Naive thymus-derived CD4-positive, alpha-beta T cell (primary cell): ENCODE data around the gene TRPM5. TPM values are rescaled to one million over a fixed set of nuclear protein-coding genes. Genes with fewer than 3 reads are reported as not detected.

Source experiments
- ATAC-seq: fragments of 150-1000 bp; cut with Tn5 transposase; 2 replicates; pipeline ENCODE4 v1.10.0; 2021; ENCODE audit warnings: mild to moderate bottlenecking, moderate library complexity
- CTCF ChIA-PET: fragments of 350-600 bp; sonication (Branson Sonifier 250); formaldehyde crosslinking; loops from one replicate; lab custom pipeline; 2021; ENCODE audit warnings: antibody characterized with exemption; lab: Charles Lee
- POLR2A ChIA-PET: fragments of 350-600 bp; sonication (Branson Sonifier 250); formaldehyde crosslinking; loops from one replicate; lab custom pipeline; 2021; ENCODE audit warnings: antibody characterized with exemption, inconsistent platforms; lab: Charles Lee
- DNase-seq, 9 donors: peaks; one replicate each; pipeline versions ENCODE4 v3.0.0 to v3.0.0-alpha.2; 2020 to 2022; ENCODE audit warnings: mixed read lengths in 1 of 9
- H3K27ac ChIP-seq: one replicate; pipeline ENCODE4 v1.7.0; 2013; ENCODE audit warnings: mild to moderate bottlenecking, low read depth, low read length, moderate library complexity
- H3K27me3 ChIP-seq, 2 donors: one replicate each; pipeline ENCODE4 v1.7.0; 2013; ENCODE audit warnings: low read length in 2 of 2, mild to moderate bottlenecking in 2 of 2, moderate library complexity in 2 of 2; ENCODE audit not compliant: control insufficient read depth in 2 of 2, insufficient read depth in 2 of 2
- H3K36me3 ChIP-seq, 3 experiments: 1 replicate in 2 of 3; 2 replicates in 1 of 3; pipeline ENCODE4 v1.7.0; 2013; ENCODE audit warnings: low read length in 3 of 3, mild to moderate bottlenecking in 3 of 3, moderate library complexity in 1 of 3; ENCODE audit not compliant: insufficient read depth in 3 of 3, control insufficient read depth in 2 of 3
- H3K4me1 ChIP-seq, 2 donors: one replicate each; pipeline ENCODE4 v1.7.0; 2013; ENCODE audit warnings: low read length in 2 of 2, mild to moderate bottlenecking in 2 of 2, moderate library complexity in 1 of 2; ENCODE audit not compliant: control insufficient read depth in 2 of 2, insufficient read depth in 2 of 2
- H3K4me3 ChIP-seq: 2 replicates; pipeline ENCODE4 v1.7.0; 2013; ENCODE audit warnings: mild to moderate bottlenecking, low read length
- H3K9me3 ChIP-seq, 3 experiments: 1 replicate in 2 of 3; 2 replicates in 1 of 3; pipeline ENCODE4 v1.7.0; 2013; ENCODE audit warnings: low read length in 3 of 3; ENCODE audit not compliant: control insufficient read depth in 2 of 3
- H3K27ac Mint-ChIP-seq, 9 donors: one replicate each; pipeline ENCODE4 v1.8.0; 2020 to 2022; ENCODE audit warnings: mixed read lengths in 9 of 9, mild to moderate bottlenecking in 8 of 9, moderate library complexity in 5 of 9, inconsistent platforms in 2 of 9
- H3K27me3 Mint-ChIP-seq, 5 donors: one replicate each; pipeline ENCODE4 v1.8.0; 2021 to 2022; ENCODE audit warnings: mixed read lengths in 5 of 5, mild to moderate bottlenecking in 1 of 5
- H3K36me3 Mint-ChIP-seq, 5 donors: one replicate each; pipeline ENCODE4 v1.8.0; 2020 to 2022; ENCODE audit warnings: mixed read lengths in 5 of 5, mild to moderate bottlenecking in 3 of 5, inconsistent platforms in 1 of 5
- H3K4me1 Mint-ChIP-seq, 7 donors: one replicate each; pipeline ENCODE4 v1.8.0; 2020 to 2022; ENCODE audit warnings: mixed read lengths in 7 of 7, mild to moderate bottlenecking in 3 of 7, inconsistent platforms in 1 of 7
- H3K4me3 Mint-ChIP-seq, 10 donors: one replicate each; pipeline ENCODE4 v1.8.0; 2020 to 2022; ENCODE audit warnings: mild to moderate bottlenecking in 10 of 10, mixed read lengths in 10 of 10, moderate library complexity in 6 of 10, inconsistent platforms in 2 of 10
- H3K9me3 Mint-ChIP-seq, 11 donors: one replicate each; pipeline ENCODE4 v1.8.0; 2020 to 2022; ENCODE audit warnings: mixed read lengths in 11 of 11, mild to moderate bottlenecking in 4 of 11, inconsistent platforms in 1 of 11, moderate library complexity in 1 of 11
- intact Hi-C, 2 donors: fragments of 100-400 bp; cut with micrococcal nuclease; formaldehyde crosslinking; loops; one replicate each; pipeline ENCODE4 v1.15.1; 2023
- polyA plus RNA-seq, 2 donors: library from polyadenylated mRNA; unstranded; fragments of 300-500 nt; fragmentation: Illumina TruSeq; gene quantifications; one replicate each; pipeline ENCODE4 v1.2.3, GENCODE V29; 2021
- total RNA-seq, 6 experiments: library from RNA in 5 of 6; stranded (reverse) in 5 of 6; gene quantifications; 1 replicate in 5 of 6; 2 replicates in 1 of 6; pipeline ENCODE4 v1.2.3 and lab custom pipeline; 2021 to 2026

The TRPM5 gene
- total and polyA plus RNA-seq, 7 experiments from 2014 or later, result 0.05 to 1.1 (median 0.63) TPM; not detected in 1

- Histone ChIP-seq H3K27ac (no peak overlapping the region), H3K36me3 (peaks cover 0 to 8% (median 0%) of the 10 kb centered on the region in 3 experiments), H3K27me3 (no peaks in the 10 kb centered on the region), H3K4me3 (no peak overlapping the region), H3K9me3 (no peaks in the 10 kb centered on the region), H3K4me1 (peaks cover 13 to 21% of the 10 kb centered on the region in 2 donors)
- Mint-ChIP-seq H3K4me3 (no peak overlapping the region), H3K27ac (peak overlapping the region in 4 of 9 donors; percentile 2 to 59 (median 10)), H3K9me3 (peaks cover 0 to 5% (median 0%) of the 10 kb centered on the region in 11 donors), H3K36me3 (peaks cover under 1 to 21% (median 4%) of the 10 kb centered on the region in 5 donors), H3K27me3 (peaks cover 0 to 12% (median 0%) of the 10 kb centered on the region in 5 donors), H3K4me1 (peaks cover 31 to 69% (median 52%) of the 10 kb centered on the region in 7 donors)
- no peak for ATAC-seq
- intact Hi-C loops, result no loop called here
- POLR2A ChIA-PET, result interaction anchor here (1.0 kb wide), 1 partner anchor 26 kb away, joined by 3 read pairs; no protein-coding TSS in a partner anchor
- no peak for DNase-seq
- CTCF ChIA-PET, result no interaction called here
These were observed 27.4 kb upstream of the TRPM5 start for GRCh38 chr11:2471804-2472096.

- intact Hi-C loops, result no loop called here
- Histone ChIP-seq H3K27me3 (no peaks in the 10 kb centered on the region), H3K27ac (no peak overlapping the region), H3K36me3 (peaks cover 0 to 6% (median 0%) of the 10 kb centered on the region in 3 experiments), H3K9me3 (no peaks in the 10 kb centered on the region), H3K4me3 (no peak overlapping the region), H3K4me1 (peaks cover 17 to 26% of the 10 kb centered on the region in 2 donors)
- Mint-ChIP-seq H3K4me3 (no peak overlapping the region), H3K27ac (peak overlapping the region in 5 of 9 donors; percentile 2 to 74 (median 13)), H3K36me3 (peaks cover 0 to 20% (median 2%) of the 10 kb centered on the region in 5 donors), H3K9me3 (peaks cover 0 to 5% (median 0%) of the 10 kb centered on the region in 11 donors), H3K27me3 (peaks cover 0 to 12% (median 0%) of the 10 kb centered on the region in 5 donors), H3K4me1 (peaks cover 35 to 75% (median 55%) of the 10 kb centered on the region in 7 donors)
- no peak for DNase-seq
- ChIA-PET POLR2A (interaction anchor here (0.7 to 1.0 kb wide), 2 partner anchors 25 to 40 kb away, joined by 3 read pairs; no protein-coding TSS in a partner anchor), CTCF (no interaction called here)
- no peak for ATAC-seq
These were observed 26.9 kb upstream of the TRPM5 start for GRCh38 chr11:2471048-2471803.

DNA sequence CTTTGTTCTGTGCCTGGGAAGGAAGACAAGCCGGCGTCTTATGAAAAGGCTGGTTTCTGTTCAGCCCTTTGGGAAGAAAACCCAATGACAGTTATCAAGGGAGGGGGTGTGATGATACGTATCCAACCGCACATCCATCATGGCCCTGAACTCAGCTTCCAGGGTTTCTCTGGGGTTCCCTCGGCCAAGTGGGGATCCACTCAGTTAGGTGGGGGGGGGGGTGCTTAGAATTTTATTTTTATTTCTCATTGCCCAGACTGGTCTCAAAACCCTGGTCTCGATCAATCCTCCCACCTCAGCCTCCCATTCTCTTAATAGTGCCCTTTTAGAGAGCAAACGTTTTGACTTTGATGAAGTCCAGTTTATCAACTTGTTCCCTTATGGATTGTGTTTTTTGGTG is 26.2 kb upstream of the TRPM5 start:
- no peak for DNase-seq
- peaks cover 17 to 34% of the 10 kb centered on the region in 2 donors for H3K4me1 ChIP-seq
- intact Hi-C loops, result no loop called here
- ChIA-PET POLR2A (interaction anchor here (0.7 kb wide), 1 partner anchor 40 kb away, joined by 3 read pairs; no protein-coding TSS in a partner anchor), CTCF (no interaction called here)
- no peaks in the 10 kb centered on the region for H3K9me3 ChIP-seq
- peaks cover 0 to 6% (median 0%) of the 10 kb centered on the region in 3 experiments for H3K36me3 ChIP-seq
- H3K4me1 Mint-ChIP-seq, result peaks cover 35 to 78% (median 57%) of the 10 kb centered on the region in 7 donors
- H3K9me3 Mint-ChIP-seq, result peaks cover 0 to 5% (median 0%) of the 10 kb centered on the region in 11 donors
- H3K27ac Mint-ChIP-seq, result no peak overlapping the region
- H3K27me3 ChIP-seq, result no peaks in the 10 kb centered on the region
- H3K4me3 ChIP-seq, result no peak overlapping the region
- H3K27ac ChIP-seq, result no peak overlapping the region
- H3K36me3 Mint-ChIP-seq, result peaks cover 0 to 16% (median 0%) of the 10 kb centered on the region in 5 donors
- ATAC-seq, result no peak
- H3K27me3 Mint-ChIP-seq, result peaks cover 0 to 12% (median 0%) of the 10 kb centered on the region in 5 donors
- peak overlapping the region in 1 of 10 donors; percentile 58 for H3K4me3 Mint-ChIP-seq

GRCh38 chr11:2468363-2469235 is 24.3 kb upstream of the TRPM5 start:
- ATAC-seq (no peak), DNase-seq (no peak)
- peaks cover 0 to 5% (median 0%) of the 10 kb centered on the region in 11 donors for H3K9me3 Mint-ChIP-seq
- H3K36me3 Mint-ChIP-seq, result peaks cover 0 to 12% (median 0%) of the 10 kb centered on the region in 5 donors
- H3K4me3 Mint-ChIP-seq, result peak overlapping the region in 8 of 10 donors; percentile 34 to 93 (median 84)
- H3K9me3 ChIP-seq, result no peaks in the 10 kb centered on the region
- H3K4me1 ChIP-seq, result peaks cover 17 to 49% of the 10 kb centered on the region in 2 donors
- ChIA-PET CTCF (interaction anchor here (0.6 to 2.1 kb wide), 5 partner anchors 19 to 63 kb away, joined by 3 to 9 read pairs (median 4); no protein-coding TSS in a partner anchor), POLR2A (interaction anchor here (1.0 to 2.0 kb wide), 2 partner anchors 9 to 17 kb away, joined by 3 to 7 read pairs; no protein-coding TSS in a partner anchor)
- peaks cover 0 to under 1% (median 0%) of the 10 kb centered on the region in 3 experiments for H3K36me3 ChIP-seq
- intact Hi-C loops, result loop anchor here in 1 of 2 donors (5.0 kb wide), 1 partner anchor 166 kb away; the partner anchor contains the start of genes C11orf21 and TSPAN32
- no peaks in the 10 kb centered on the region for H3K27me3 ChIP-seq
- H3K4me3 ChIP-seq, result no peak overlapping the region
- peaks cover 0 to 12% (median 0%) of the 10 kb centered on the region in 5 donors for H3K27me3 Mint-ChIP-seq
- H3K4me1 Mint-ChIP-seq, result peaks cover 35 to 84% (median 60%) of the 10 kb centered on the region in 7 donors
- peak overlapping the region in 5 of 9 donors; percentile 12 to 66 (median 46) for H3K27ac Mint-ChIP-seq
- no peak overlapping the region for H3K27ac ChIP-seq

DNA sequence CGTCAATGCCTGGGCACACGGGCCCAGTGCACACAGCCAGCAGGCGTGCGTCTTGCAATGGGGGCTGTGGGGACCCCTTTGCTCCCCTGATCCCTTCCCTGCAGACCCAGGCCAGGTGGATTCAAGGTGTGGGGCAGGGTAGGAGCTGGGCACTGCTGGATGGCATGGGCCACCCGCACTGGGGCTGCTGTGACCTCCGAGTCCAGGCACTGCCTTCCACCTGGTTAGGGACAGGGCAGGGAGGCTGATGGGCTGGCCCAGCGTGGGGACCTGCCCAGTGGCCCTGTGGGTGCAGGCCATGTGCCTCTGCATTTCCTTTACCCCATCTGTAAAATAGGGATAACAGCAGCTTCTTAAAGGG is 23.4 kb upstream of the TRPM5 start:
- H3K4me1 Mint-ChIP-seq, result peaks cover 35 to 92% (median 64%) of the 10 kb centered on the region in 7 donors
- ATAC-seq, result no peak
- H3K4me1 ChIP-seq, result peaks cover 17 to 57% of the 10 kb centered on the region in 2 donors
- peak overlapping the region; percentile 57 to 96 (median 79) for H3K27ac Mint-ChIP-seq
- no peak for DNase-seq
- CTCF ChIA-PET, result interaction anchor here (1.1 to 2.1 kb wide), 3 partner anchors 18 to 64 kb away, joined by 4 to 9 read pairs (median 6); no protein-coding TSS in a partner anchor
- no peaks in the 10 kb centered on the region for H3K36me3 ChIP-seq
- peaks cover 0 to 12% (median 0%) of the 10 kb centered on the region in 5 donors for H3K36me3 Mint-ChIP-seq
- no peaks in the 10 kb centered on the region for H3K27me3 ChIP-seq
- no peaks in the 10 kb centered on the region for H3K9me3 ChIP-seq
- POLR2A ChIA-PET, result interaction anchor here (0.6 to 2.0 kb wide), 3 partner anchors 8 to 87 kb away, joined by 3 to 7 read pairs (median 6); no protein-coding TSS in a partner anchor
- H3K4me3 Mint-ChIP-seq, result peak overlapping the region; percentile 75 to 93 (median 84)
- intact Hi-C loops, result loop anchor here (1.0 to 5.0 kb wide), 6 partner anchors 21 to 418 kb away; partner anchors contain the start of genes C11orf21 (in 1 of the 2), CDKN1C (in 1 of the 2), TRPM5 (in 1 of the 2) and TSPAN32 (in 1 of the 2)
- peak overlapping the region; percentile 45 for H3K4me3 ChIP-seq
- peak overlapping the region; percentile 10 for H3K27ac ChIP-seq
- H3K27me3 Mint-ChIP-seq, result peaks cover 0 to 12% (median 0%) of the 10 kb centered on the region in 5 donors
- peaks cover 0 to 5% (median 0%) of the 10 kb centered on the region in 11 donors for H3K9me3 Mint-ChIP-seq
